GM04503 (cell line): ENCODE measurements around the gene UPF2.
"Not testable (repeated sequence)": the region's sequence is repeated elsewhere in the genome, so short reads cannot be mapped to it uniquely, and the experiment has no call there.

Source experiments
- DNase-seq: peaks from one replicate; pipeline ENCODE4 v3.0.0-alpha.2; 2012; ENCODE audit warnings: low read depth

The UPF2 gene

DNA sequence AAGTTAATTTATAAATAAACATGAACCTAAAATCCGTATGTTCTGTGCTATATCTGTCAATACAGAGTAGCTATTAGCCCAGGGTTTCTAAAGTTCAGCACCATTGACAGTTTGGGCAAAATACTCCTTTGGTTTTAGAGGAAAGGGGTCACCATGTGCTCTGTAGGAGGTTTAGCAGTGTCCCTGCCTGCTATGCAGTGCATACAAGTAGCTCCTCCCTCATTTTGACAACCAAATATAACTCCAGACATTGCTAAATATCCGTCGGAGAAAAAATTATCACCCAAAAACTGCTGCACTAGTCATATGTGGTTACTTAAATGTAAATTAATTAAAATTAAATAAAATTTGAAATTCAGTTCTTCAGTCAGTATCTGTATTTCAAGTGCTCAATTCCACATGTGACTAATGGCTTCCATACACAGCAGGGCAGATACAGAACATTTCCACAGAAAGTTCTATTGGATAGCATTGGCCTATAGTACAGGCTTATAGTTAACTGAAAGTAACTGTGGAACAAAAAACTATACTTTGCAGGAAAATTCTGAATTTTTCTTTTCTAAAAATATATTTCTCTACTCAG lies 6.4 kb downstream of the UPF2 start:
- DNase-seq = no peak

GRCh38 chr10:12031404-12031803 lies 11.2 kb downstream of the UPF2 start:
- DNase-seq = no peak

GRCh38 chr10:12027539-12027938 lies 15.1 kb downstream of the UPF2 start:
- DNase-seq = no peak

GRCh38 chr10:12025591-12025990 lies 17.0 kb downstream of the UPF2 start:
- DNase-seq = no peak

DNA sequence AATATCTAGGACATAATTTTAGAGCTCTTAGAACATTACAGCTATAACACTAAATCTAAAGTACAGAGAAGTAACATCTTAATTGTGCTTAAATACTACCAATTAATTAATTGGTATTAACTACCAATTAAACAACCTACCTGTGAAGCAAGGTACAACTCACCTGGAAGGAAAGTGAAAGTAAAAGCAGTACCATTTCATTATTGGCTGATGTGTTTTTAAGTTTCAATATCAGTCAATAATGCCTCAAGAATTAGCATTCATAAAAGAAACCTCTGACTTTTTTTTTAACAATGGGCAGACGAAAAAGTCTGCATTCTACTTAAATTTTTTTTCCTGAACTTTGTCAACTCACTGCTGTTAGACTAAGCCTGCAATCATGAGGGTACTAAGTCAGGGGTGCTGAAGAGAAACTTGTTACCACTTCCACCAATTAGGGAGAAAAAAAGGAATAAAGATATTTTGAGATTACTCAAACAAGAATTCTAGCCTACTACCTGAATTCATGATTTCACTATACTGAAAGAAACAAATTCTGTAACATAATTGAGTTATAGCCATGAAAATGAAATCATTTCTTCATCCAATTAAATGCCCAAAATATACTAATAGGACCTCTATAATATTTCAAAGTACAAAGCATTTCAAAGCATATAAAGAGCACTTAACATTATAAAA lies 19.9 kb downstream of the UPF2 start:
- DNase-seq = no peak

GRCh38 chr10:12020574-12020973 lies 22.0 kb downstream of the UPF2 start:
- DNase-seq = no peak

- no peak for DNase-seq
Observed at GRCh38 chr10:12019283-12019971, 23.2 kb downstream of the UPF2 start.

DNA sequence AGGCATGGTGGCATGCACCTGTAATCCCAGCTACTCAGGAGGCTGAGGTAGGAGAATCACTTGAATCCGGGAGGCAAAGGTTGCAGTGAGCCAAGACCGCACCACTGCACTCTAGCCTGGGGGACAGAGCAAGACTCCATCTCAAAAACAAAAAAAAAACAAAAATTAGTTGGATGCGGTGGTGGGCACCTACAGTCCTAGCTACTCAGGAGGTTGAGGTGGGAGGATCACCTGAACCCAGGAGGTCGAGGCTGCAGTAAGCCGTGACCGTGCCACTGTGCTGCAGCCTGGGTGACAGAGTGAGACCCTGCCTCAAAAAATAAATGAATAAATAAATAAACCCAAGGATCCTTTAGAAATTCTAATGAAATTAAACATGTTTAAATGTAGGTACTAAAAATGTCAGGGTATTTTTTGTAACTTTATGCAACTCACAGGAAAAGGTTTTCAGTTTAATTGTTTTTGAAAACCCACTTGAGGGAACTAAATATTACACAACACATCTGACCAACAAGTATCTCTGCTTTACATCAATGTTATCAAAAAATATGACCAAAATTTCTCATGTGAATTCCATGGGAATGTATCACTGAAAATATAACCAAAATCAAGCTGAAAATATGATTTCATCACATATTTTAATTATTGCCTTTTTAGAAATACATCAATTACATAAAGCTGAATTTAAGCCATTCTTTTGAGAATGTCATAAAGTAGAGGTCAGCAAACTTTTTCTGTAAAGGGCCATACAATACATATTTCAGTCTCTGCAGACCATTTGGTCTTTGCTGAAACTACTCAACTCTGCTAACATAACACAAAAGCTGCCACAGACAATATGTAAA lies 23.9 kb downstream of the UPF2 start:
- peak; percentile 34 for DNase-seq

- DNase-seq = no peak
Observed at GRCh38 chr10:12013926-12014325, 28.7 kb downstream of the UPF2 start.

DNA sequence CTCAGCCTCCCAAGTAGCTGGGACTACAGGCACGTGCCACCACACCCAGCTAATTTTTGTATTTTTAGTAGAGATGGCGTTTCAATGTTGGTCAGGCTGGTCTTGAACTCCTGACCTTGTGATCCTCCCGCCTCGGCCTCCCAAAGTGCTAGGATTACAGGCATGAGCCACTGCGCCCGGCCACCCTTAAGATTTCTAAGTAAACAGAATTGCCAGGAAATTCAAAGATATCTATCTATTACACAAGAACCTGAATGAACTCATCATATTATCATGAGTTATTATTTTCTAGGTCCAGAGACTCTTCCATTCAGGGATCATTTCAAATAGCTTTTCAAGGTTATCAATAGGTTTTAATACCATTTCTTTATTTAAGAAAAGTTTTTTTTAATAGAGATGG lies 29.2 kb downstream of the UPF2 start:
- DNase-seq = not testable (repeated sequence)

DNA sequence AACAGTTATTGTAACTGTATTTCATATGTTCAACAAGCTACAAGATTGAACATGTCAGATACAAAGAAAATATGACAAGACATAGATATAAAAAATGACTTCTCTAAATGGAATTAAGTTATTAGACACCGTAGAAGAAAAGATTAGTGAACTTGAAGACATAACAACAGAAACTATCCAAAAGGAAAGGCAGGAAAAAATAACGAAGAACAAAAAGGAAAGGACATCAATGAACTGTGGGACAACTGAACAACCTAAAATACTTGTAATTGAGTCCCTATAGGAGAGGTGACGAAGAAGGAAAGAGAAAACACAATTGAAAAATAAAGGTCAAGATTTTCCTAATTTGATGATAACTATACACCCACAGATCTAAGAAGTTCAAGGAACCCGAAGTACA lies 32.3 kb downstream of the UPF2 start:
- no peak for DNase-seq

DNA sequence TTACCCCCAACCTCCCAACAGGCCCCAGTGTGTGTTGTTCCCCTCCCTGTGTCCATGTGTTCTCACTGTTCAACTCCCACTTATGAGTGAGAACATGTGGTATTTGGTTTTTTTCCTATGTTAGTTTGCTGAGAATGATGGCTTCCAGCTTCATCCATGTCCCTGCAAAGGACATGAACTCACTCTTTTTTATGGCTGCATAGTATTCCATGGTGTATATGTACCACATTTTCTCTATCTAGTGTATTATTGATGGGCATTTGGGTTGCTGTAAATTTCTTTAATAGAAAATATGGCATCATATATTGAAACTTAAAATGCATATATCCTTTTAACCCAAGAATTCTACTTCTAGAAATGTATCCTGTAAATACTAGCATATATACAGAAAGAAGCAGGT lies 33.8 kb downstream of the UPF2 start:
- DNase-seq = not testable (repeated sequence)

DNA sequence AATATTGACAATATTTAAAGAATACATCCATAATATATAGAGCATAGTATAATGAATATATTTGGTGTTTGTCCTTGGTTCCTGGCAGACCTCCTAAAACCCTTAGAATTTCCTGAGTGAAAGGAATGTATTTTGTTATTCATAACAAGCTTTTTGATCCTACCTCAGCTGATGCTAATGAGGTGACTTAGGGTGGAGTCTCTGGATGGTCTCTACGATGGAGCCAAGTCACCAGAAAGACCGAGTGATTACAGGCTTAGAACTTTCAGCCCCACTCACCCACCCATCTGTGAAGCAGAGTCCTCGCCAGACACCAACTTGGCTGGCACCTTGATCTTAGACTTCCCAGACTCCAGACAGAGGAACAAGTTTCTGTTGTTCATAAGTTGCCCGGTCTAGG lies 35.9 kb downstream of the UPF2 start:
- DNase-seq = no peak

DNA sequence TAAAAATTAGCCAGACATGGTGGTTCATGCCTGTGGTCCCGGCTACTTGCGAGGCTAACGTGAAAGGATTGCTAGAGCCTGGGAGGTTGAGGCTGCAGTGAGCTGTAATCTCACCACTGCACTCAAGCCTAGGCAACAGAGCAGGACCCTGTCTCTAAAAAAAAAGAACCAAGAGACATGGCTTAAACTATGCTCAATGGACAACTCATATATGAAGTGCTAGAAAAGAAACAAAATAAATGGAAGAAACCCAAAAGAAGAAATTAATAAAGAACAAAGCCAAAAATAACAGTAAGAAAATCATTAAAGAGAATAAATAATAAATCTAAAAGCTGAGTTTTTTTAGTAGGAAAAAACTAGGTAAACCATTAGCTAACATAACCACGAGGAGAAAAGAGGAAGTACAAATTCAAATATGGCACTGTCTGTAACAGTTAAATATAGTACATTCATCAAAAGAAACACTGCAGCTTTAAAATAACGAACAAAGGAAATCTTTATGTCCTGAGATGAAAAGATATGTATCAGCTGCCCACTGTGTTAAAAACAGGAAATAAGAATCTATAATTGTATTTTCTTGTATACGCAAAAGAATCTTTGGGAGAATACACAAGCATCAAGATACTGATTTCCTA lies 48.7 kb downstream of the UPF2 start:
- no peak for DNase-seq

- no peak for DNase-seq
Observed at GRCh38 chr10:11988924-11989323, 53.7 kb downstream of the UPF2 start.

GRCh38 chr10:11986593-11987216 lies 55.9 kb downstream of the UPF2 start:
- peak; percentile 41 for DNase-seq

DNA sequence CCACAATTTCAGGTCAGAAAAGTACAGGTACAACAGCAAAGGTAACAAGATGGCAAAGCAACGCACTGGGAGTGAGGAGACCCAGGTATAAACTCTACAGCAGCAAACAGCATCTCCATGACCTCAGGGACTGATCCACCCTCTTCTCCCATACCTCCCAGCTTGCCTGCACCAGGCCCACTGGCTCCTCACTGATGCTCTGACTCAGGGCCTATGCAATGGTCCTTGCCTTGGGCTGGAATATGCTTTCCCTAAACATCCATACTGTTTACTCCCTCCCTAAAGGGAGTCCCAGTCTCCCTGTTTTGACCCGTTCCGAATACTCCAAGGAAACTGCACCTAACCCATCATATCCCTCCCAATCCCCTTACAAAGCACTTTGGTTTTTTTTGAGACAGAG lies 60.4 kb downstream of the UPF2 start:
- no peak for DNase-seq

GRCh38 chr10:11975795-11976194 lies 66.8 kb downstream of the UPF2 start:
- DNase-seq = no peak

GRCh38 chr10:11972523-11972922 lies 70.1 kb downstream of the UPF2 start:
- DNase-seq = not testable (repeated sequence)

- DNase-seq = no peak
Observed at GRCh38 chr10:11962176-11962575, 80.4 kb downstream of the UPF2 start.

- DNase-seq = no peak
Observed at GRCh38 chr10:11961771-11962170, 80.8 kb downstream of the UPF2 start.

DNA sequence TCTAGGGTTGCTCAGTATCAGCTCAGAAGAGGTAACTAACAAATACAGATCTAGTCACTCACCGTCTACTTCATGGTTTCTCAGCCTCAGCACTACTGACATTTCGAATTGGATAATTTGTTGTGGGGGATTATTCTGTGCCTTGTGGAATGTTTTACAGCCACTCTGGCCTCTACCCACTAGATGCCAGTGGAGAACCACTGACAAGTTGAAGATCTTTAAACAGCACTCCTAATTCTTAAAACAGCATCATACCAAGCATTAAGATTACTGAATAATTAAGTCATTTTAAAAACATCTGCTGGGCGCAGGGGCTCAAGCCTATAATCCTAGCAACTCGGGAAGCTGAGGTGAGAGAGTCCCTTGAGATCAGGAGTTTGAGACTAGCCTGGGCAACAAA lies 82.6 kb downstream of the UPF2 start:
- DNase-seq = no peak
